NCI-H446 treated with DMSO at 0.1 percent for 48 hours (cell line): ENCODE results near the gene PTDSS2.
"Not testable (repeated sequence)": the region's sequence is repeated elsewhere in the genome, so short reads cannot be mapped to it uniquely, and the experiment has no call there.

Experiments used
- DNase-seq: peaks from one replicate; lab custom pipeline; 2025; lab: John Stamatoyannopoulos, UW

Gene PTDSS2

DNA sequence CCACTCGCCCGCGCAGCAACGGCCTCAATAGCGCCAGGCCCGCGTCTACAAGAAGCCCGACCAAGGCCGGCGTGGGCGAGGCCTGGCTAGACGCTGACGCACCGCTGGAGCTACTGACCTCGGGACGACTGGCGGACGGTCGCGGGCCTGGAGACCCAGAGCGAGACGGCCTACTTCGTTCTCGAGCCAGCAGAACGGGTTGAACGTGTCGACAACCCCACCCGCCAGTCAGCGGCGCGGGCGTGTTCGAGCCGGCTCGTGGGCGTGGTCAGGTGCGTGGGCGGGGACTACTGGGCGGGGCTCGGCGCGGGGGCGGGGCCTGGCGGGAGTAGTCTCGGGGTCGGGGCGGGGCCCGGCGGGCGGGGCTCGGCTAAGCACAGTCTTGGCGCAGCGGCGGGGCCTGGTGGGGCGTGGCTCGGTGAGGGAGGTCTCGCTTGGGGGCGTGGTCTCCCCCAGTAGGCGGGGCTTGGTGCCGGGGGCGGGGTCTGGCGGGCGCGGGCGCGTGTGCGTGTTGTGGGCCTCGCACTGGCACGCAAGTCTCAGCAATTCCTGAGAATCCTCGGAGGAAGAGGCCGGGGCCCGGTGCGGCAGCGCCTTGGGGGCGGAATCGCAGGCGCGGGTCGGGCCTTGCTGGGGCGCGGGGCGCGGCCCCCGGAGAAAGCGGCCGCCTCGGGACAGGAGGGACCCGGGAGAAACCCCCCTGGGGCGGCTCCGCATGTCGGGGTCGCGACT is 57.1 kb downstream of the PTDSS2 start, which contains the start of gene RNH1:
Gene RNH1 (minus strand): TSS at position 248 of the 732 bp plus-strand sequence. CDS start 5,080 bp downstream, outside the sequence.
- DNase-seq: peak; percentile 88

DNA sequence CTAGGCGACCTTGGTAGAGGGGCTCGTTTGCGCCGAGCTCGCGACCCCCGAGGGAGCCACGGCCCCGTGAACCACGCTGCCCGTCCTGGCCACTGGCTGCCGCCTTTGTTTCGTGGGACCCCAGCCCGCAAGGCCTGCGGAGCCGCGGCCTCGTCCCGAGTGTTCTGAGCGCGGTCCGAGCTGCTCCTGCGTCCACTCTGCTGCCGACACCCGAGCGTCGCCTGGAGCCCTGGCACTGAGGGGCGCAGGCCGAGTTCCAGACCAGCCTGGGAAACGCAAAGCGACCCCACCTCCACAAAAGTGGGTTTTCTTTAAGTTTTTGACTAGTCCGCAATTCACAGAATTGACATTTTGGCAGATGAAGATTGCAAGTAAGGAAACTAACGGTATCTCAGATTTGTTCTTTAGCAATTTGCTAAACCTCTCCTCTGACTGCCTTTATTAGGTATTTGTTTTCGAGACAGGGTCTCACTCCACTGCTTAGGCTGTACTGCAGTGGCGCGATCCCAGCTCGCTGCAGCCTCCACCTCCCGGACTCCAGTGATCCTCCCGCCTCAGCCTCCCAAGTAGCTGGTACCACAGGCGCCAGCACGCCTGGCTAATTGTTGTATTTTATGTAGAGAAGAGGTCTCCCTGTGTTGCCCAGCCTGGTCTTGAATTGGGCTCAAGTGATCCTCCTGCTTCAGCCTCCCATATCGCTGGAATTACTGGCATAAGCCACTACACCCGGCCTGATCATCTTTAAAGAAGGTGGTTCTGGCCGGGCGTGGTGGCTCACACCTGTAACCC is 57.8 kb downstream of the PTDSS2 start:
- DNase-seq: no peak

DNA sequence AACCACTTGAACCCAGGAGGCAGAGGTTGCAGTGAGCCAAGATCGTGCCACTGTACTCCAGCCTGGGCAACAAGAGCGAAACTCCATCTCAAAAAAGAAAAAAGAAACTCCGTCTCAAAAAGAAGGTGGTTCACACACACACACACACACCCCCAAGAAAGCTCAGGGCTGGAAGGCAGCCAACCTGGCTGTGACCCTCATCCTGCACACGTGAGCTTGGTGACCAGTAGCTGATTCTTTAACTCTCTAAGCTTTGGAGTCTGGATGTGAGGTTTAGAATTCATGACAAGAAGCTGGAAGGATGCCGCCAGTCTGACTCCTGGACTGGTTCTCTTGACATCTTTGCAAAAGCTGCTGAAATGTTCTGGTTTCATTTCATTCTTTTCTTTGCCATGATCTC is 58.9 kb downstream of the PTDSS2 start:
- no peak for DNase-seq

DNA sequence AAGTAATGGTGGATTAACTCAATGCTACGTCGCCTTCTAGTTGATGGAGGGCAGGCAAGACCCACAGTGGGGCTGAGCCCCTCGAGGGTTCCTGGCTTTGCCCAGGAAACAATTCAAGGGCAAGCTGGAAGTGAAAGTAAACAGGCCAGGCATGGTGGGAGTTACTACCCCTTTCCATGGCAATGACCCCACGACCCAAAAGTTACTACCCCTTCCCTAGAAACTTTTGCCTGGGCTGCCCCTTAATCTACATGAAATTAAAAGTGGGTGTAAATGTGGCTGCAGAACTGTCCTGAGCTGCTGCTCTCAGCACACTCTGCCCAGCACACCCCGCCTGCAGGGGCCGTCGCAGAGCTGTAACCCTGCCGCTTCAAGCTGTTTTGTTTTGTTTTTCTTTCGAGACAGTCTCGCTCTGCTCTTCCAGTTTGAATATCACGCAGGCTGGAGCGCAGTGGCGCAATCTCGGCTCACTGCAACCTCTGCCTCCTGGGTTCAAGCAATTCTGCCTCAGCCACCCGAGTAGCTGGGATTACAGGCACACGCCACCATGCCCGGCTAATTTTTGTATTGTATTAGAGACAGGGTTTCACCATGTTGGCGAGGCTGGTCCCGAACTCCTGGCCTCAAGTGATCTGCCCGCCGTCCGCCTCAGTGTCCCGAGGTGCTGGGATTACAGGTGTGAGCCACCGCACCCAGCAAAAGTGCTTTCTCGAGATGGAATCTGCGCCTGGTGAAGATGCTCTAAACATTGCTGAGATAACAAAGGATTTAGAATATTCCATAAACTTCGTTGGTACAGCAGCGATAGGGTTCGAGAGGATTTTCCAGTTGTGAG is 62.9 kb downstream of the PTDSS2 start:
- DNase-seq: no peak

DNA sequence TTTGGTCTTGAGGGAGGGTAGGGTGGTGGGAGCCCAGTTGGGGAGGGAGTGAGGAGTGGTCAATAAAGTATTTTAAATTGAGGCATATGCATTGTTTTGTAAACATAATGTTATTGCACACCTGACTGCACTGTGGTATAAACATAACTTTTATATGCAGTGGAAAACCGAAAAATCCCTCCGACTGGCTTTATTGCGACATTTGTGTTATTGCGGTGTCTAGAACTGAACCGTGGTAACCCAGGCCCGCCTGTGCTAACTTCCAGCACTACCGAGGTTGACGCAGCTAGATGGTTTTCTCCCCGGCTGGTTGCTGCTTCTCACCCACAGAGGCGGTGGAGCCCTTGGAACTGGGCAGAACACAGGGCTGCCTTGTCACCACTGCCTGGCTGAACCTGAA is 64.5 kb downstream of the PTDSS2 start:
- DNase-seq: no peak

DNA sequence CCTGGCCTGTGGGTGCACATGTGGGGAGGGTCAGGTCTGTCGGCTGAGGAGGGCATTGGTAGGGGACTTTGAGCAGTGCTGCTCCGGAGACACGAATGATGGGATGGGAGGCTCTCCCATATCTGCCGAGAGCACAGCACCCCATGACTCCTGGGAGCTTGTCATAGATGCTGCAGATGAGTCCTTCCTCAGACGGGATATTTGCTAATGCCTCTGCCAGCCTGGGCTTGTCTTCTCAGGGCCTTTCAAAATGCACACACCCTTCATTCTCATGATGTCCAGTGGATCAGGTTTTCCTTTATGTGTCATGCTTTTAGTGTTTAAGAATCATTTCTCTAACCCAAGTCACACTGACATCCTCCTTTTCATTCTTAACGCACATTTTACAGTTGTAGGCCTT is 65.1 kb downstream of the PTDSS2 start:
- DNase-seq: no peak

DNA sequence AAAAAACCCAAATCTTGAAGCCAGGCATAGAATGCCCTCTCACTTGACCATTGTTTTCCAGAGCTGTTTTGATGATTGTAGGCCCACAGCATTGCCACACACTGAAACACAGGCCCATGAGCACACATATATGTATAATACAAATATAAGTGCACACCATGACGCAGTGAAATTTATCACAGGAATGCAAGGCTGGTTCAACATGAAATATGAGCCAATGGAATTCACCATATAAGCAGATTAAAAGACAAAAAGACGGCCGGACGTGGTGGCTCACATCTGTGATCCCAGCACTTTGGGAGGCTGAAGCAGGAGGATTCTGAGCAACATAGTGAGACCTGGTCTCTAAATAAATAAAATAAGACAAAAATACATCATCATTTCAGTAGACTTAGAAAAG is 66.3 kb downstream of the PTDSS2 start:
- DNase-seq: no peak

DNA sequence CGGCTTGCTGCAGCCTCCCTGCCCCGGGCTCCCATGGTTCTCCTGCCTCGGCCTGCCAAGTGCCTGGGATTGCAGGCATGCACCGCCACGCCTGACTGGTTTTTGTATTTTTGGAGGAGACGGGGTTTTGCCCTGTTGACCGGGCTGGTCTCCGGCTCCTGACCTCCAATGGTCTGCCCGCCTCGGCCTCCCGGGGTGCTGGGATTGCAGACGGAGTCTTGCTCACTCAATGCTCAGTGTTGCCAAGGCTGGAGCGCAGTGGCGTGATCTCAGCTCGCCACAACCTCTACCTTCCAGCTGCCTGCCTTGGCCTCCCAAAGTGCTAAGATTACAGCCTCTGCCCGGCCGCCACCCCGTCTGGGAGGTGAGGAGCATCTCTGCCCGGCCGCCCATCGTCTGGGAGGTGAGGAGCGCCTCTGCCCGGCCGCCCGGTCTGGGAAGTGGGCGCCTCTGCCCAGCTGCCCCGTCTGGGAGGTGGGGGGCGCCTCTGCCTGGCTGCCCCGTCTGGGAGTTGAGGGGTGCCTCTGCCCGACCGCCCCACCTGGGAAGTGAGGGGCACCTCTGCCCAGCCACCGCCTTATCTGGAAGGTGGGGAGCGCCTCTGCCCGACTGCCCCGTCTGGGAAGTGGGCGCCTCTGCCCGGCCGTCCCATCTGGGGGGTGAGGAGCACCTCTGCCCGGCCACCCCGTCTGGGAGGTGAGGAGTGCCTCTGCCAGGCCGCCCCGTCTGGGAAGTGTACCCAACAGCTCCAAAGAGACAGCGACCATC is 67.0 kb downstream of the PTDSS2 start:
- not testable (repeated sequence) for DNase-seq

DNA sequence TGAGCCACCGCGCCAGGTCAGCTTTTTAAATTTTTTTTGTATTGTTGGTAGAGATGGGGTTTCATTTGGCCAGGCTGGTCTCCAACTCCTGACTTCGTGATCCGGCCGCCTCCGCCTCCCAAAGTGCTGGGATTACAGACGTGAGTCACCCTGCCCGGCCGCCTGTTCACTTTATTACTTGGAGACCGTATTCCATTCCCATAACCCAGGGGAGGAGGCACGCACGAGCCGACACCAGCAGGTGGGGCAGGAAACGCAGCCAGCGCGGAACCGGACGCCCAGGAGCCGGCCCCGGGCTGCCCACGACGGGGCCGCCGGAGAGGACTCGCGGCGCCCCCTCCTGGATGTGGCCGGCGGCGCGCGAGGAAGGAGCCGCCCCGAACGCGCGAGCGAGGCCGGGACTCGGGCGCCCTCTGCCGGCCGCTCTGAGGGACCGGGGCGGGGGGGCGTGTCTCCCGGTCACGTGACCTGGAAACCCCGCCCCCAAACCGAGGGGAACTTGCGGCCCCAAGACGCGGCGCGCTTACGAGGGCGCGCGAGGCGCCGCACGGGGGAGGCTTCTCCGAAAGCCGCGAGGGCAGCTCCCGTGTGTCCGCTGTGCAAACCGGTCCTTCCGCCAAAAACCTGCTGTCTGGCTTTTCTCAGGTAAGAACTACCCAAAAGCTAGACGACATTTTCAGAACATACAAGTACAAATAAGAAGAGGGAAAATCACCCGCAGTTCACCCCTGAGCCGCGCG is 68.6 kb downstream of the PTDSS2 start:
- no peak for DNase-seq

DNA sequence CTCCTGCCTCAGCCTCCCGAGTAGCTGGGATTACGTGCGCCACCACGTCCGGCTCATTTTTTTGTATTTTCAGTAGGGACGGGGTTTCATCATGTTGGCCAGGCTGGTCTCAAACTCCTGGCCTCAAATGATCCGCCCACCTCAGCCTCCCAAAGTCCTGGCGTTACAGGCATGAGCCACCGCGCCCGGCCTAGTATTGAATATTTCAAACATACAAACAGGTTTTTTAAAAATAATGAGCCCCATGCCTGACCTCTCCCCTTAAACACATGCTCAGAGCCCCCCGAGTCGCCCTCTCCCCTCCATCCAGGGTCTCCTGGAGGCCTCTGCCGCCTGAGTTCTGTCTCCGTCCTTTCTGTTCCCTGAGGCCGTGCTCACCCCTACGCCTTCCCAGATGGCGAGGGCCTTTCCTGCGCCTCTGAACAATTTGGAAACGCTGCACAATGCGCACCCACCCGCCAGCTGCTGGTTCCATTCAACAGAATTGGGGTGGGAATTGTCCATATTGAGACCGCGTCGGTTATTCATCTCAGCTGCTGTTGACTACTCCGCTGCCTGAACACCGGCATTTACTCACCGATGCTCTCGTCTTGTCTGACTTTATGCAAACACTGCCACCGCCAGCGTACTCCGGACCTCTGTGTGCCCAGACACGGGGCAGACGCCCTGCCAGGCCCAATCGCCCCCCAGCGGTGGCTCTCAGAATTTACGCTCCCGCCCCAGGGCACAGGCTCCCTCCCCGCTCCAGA is 70.5 kb downstream of the PTDSS2 start:
- no peak for DNase-seq

DNA sequence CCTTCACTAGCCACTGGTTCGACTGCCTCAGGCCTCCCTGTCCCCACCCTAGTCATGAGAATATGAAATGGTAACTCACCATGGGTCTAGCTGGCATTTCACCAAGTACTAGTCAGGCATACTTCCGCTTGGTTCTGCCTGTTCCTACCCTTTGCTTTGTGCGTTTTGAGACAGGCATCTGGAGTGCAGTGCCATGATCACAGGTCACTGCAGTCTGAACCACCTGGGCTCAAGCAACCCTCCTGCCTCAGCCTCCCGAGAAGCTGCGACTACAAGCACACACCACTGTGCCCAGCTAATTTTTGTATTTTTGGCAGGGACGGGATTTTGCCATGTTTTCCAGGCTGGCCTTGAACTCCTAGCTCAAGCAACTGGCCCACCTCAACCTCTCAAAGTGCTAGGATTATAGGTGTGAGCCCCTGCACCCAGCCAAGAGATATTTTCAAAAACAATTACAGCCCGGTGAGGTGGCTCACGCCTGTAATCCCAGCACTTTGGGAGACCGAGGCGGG is 71.2 kb downstream of the PTDSS2 start:
- DNase-seq: no peak

DNA sequence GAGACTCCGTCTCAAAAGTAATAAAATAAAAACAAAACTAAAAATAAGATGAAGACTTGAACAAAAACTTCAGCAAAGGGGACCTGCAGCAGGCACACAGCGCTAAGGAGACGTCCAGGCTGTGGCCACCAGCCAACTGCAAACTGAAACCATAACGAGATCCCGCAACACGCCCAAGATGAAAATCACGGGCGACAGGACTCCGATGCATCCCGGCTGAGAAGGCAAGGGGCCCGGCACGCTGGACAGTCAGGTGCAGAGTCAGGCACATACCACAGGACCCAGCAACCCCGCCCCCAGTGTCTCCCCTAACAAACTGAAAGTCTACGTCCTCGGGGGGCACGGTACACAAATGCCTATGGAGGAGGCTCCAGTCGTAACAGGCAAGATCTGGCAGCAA is 76.1 kb downstream of the PTDSS2 start:
- DNase-seq: no peak

DNA sequence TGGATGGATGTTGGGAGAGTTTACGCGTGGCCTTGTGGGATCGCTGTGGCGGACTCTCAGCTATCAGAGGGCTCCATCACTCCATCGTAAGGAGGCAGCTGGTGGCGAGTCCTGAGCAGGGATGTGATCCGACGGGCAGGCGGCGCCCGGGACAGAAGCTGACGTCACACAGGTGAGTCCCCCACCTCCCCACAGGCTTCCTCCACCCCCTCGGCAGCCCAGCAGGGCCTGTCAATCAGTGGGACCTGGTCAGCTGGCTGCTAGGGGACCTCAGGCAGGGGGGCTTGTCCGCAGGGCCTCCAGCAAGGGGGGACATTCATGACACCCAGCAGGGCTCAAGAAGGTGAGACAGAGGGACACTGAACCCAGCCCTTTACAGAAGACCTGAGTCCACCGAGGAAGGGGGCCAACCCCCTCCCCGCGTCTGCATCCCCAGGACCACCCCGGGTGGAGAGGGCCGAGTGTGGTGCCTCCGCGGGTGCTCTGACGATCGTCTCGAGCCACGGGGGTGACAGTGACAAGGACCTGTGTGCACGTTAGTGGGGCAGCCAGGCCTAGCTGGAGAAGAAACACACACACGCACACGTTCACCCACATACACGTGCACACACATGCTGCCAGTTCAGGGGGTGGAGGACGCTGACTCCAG is 78.2 kb downstream of the PTDSS2 start:
- DNase-seq: no peak

DNA sequence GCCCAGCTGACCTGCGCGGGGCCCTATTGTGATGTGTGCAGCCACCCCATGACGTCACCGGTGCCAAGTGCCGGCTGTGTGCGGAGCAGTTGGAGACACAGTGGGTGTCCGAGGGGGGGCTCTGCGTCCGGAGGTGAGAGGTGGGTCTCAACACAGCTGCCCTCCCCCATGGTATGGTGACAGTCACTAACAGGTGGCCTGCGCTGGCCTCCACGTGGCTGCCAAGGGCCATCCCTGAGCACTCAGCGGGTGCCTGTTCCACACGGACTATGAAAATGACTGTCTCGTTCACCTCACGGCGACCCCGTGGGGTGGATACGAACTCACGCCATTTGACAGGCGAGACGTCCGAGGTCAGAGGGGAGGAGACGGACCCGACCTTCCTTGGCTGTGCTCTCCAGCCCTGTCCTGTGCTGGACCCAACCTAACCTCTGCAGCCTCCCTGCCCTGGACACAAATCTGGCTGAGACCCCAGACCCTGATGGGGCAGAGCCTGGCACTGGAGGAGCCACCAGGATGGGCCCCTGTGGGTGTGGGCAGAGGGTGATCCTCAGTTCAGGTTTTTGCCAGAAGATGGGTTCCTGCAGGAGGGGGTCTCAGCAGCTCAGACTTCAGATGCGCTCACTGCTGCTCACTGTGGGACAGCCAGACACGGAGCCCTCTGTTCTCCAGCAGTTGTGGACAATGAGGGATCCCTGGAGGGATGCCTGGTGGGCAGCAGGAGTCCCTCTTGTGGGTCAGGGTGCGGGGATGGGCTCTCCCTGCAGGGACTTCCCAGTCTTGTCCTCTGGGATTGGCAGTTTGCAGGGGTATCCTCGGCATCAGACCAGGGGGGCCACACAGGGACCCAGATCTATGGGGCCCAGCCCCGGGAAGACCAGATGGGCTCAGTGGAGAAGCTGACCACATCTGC is 79.0 kb downstream of the PTDSS2 start:
- no peak for DNase-seq

DNA sequence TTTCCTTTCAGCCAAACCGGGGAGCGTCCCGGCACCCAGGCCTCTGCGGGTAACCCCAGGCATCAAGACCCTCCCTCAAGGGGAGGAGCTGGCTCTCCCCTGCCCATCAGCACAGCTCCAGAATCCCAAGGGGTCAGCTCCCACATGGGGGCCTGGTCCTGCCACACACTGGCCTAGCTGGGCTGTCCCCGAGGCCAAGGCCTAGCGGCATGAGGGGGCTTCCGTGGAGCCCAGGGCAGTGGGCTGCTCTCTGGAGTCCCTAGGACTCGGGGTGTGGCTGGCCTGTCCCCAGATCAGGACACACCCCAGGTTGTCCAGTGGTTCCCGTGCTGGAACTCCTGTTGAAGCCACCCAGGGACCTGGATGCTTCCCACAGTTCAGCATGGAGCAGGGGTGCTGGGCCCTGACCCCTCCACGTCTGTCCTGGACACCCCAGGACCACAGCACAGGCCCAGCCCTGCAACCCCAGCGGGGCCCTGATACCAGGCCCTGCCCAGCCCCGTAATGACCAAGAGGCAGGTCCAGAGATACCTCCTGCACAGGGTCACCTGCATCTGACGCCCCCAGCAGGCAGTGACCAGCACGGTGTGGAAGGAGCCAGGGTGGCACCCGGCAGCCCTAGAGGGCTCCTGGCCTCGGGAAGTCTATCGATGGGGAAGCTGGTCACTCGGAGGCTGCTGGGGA is 79.8 kb downstream of the PTDSS2 start:
- no peak for DNase-seq

DNA sequence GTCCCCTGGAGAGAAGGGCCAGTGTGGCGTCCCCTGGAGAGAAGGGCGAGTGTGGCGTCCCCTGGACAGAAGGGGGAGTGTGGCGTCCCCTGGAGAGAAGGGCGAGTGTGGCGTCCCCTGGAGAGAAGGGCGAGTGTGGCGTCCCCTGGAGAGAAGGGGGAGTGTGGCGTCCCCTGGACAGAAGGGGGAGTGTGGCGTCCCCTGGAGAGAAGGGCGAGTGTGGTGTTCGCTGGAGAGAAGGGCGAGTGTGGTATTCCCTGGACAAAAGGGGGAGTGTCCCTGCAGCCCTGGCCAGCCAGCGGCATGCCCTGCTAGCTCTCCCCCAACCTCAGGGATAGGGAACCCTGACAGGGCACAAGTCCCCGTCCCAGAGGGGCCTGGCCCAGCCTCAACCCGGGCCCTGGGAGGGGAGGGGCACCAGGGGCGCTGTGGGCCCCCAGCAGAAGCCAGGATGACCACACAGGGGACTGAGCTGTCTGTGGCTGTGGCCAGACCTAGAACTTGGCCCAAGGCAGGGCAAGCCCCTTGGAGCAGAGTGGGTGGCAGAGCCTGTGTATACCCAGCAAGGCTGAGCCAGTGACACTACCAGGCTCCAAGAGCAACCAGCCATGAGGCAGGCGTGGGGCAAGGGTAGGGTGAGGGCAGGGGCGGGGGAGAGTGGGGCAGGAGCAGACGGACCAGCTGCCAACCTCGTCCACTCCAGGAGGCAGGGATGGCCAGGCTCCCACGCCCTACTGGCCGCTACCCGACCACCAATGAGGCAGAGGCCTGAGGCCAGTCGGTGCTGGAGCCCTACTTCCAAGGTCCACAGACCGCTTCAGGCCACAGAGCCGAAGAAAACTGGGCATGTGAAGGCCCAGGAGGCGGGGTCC is 81.1 kb downstream of the PTDSS2 start:
- no peak for DNase-seq
